ENCODE measurements around the gene PPP6R1. TPM values are rescaled to one million over a fixed set of nuclear protein-coding genes. Genes with fewer than 3 reads are reported as not detected.
A peak's percentile ranks its signal among the peaks of the same experiment; 100 is the strongest.
"Not testable (repeated sequence)": the region's sequence is repeated elsewhere in the genome, so short reads cannot be mapped to it uniquely, and the experiment has no call there.

The PPP6R1 gene
- total RNA-seq, 2 donors from 2014 or later: 40.6 to 46.0 TPM

DNA sequence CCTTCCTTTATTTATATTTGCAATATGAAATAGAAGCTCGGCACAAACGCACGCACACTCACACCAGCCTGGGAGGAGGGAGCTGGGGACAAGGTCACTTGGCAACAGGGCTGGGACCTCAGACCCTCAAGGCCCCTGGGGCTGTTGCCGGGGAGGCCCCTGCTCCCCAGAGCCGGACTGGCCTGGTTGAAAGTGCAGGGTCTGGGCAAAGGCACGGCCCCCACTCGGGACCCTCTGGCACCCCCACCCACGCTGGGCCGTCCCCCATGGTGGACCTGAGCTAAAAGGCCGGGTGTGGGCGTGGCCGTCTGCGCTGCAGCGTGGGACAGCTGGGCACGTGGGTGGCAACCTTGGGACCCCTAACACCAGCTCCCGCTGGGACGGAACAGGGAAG, 29.0 kb downstream of the PPP6R1 start:
- no peak for DNase-seq (ENCODE audit: low spot score)
- intact Hi-C loops (cut with DNase I): no loop called here

DNA sequence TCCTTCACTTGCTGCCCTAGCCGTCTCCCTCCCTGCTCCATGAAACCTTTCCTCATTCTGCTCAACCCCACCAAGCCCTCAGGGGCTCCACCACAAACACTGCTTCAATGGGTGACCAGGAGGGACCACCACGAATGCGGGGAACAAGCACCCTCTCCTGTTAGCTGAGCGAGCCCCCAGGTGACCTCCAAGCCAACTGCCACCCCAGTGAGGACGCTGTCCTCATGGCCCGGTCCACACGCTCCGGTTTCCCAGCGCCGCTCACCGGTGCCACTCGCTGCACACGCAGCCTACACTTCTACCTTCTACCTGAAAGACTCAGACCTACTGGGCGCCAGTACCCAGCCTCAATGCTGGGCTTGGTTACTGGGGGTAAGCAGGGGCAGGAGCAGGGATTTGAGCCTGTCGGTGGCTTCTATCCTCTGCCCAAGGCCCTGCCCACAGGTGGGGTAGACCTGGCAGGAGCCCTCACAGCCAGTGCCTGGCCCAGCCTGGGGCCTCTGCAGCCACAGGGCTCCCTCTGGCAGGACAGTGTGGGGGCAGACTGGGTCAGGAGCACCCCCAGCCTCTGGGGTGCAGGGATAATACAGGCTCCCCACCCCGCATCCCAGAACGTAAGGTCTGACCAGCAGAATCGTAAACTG, 29.6 kb downstream of the PPP6R1 start:
- intact Hi-C loops (cut with DNase I): no loop called here
- DNase-seq (ENCODE audit: low spot score): no peak

DNA sequence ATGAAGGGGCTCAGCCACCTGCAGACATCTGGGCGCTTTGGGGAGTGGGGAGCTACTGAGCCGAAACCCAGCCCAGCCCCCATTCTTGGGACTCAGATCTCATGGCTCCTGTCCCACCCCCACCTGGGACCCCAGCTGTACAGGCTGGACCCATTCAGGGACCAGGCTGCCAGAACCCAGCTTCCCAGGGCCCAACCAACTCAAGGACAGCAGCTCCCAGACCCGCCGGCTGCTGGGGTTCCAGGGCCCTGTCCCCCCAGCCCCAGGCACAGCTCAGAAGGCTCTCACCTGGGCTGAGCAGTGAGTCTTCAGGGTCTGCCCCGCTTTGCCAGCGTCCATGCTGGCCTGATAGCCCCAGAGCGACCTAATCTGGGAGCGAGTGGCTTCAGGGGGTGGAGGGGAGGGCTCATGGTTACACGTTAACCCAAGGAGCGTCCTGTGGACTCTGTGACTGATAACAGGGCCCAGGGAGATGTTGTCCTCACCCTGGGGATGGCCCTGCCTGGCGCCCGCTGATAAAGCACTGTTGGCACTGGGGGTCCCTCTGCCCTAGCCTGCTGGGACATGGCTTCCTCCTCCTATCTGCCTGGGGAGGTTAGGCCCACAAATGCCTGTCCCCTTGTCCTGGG, 30.3 kb downstream of the PPP6R1 start, which contains the start of gene TMEM86B:
TMEM86B (minus strand) TSS at position 361 of the 629 bp plus-strand sequence; CDS start at position 339, 22 bp downstream.
- intact Hi-C loops (cut with DNase I): no loop called here
- DNase-seq (ENCODE audit: low spot score): no peak

DNA sequence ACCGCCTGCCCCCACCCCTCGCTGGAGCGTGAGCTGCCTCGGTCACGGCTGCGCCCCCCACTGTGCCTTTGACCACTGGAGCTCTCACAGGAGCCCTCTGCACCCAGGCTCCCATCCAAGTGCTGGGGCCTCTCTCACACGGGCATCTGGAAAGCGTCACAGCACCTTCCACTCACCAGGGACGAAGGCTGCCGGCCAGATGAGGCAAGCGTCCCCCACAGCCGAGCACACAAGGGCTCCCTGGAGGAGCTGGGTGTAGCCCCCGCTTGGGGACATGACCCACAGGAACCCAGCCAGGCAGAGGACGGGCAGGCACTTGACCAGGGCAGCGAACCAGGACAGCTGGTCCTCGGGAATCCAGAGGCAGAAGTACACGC, 30.8 kb downstream of the PPP6R1 start:
- DNase-seq (ENCODE audit: low spot score): no peak

DNA sequence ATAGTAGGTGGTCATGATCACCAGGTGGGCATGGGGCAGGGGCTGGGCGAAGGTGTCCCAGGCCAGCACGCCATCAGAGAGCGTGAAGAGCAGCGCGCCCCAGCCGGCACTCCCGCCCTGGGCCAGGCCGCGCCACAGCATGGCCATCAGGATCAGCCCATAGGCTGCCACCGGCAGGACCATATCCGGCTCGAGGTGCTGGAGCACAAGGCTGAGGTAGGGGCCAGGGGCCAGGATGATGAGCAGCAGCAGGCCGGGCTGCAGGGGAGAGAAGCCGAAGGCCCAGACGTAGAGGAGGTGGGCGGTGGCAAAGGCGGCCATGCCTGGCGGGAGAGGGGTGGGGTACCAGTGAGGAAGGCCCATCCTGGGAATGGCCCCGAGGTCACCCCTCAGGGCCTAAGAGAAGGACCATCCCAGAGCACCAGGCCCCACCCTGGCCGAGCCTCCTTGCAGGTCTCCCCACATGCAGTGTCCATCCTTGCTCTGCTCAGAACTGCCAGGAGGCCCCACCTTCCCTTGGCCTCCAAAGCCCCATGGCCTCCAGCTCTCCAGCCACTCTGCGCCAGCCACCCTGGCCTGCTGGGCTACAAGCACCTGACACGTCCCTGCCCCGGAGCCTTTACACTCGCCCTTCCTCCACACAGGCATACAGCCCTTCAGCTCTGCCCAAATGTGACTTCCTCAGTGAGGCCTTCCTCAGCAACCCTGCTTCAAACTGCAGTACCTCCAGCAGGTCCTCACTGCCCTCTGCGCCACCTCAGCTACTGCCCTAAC, 31.4 kb downstream of the PPP6R1 start:
- DNase-seq (ENCODE audit: low spot score): no peak
- intact Hi-C loops (cut with DNase I): no loop called here

More for the DNA sequence above, 30.8 kb downstream of the PPP6R1 start:
- intact Hi-C loops (cut with DNase I): no loop called here

DNA sequence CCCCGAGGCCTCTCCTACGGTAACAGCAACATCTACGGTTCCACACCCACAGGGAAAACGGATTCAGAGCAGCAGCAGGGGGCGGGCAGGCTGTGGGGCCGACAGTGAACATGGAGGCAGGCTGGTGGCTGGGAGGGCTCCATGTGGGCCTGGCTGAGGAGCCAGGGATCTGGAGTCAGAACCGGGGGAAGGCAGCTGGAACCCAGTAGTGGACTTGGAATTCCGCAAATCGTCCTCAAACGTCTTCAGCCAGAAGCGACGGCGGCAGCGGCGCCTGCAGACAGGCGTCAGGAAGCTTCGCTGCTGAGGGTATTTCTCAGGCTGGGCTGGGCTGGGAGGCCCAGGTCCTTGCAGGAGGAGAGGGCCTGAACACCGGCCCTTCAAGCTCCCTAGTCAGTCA, 32.0 kb downstream of the PPP6R1 start:
- DNase-seq (ENCODE audit: low spot score): no peak
- intact Hi-C loops (cut with DNase I): no loop called here

DNA sequence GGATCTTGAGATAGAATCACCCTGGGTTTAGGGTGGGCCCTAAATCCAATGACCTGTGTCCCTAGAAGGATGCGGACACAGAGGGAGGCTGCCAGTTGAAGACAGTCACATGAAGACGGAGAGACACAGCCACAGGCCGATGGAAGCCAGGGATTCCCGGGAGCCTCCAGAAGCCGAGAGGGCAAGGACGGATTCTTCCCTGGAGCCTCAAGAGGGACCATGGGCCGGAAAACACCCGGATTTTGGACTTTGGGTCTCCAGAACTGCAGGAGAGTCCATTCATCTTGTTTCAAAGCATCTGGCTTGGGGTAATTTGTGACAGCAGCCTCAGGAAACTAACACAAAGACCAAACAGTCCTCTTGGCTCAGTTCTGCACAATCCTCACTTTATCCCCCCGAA, 32.5 kb downstream of the PPP6R1 start:
- intact Hi-C loops (cut with DNase I): no loop called here
- no peak for DNase-seq (ENCODE audit: low spot score)

DNA sequence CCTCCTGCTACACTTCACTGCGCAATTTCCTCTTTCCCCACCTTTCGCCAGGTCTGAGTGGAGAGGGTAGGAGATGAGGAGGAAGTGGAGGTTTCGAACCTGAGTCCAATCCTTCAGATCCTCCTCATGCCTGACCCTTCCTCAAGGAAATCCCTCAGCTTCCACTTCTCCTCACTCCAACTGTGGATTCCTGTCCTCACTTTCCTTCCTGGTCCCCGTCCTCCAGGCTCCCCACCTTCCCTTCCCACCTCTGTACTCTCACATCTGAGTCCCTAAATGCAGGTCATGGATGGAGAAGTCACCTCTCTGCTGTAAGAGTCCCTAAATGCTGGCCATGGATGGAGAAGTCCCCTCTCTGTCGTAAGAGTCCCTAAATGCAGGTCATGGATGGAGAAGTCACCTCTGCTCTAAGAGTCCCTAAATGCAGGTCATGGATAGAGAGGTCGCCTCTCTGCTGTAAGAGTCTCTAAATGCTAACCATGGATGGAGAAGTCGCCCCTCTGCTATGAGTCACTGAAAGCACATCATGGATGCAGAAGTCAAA, 33.3 kb downstream of the PPP6R1 start:
- intact Hi-C loops (cut with DNase I): no loop called here
- no peak for DNase-seq (ENCODE audit: low spot score)

DNA sequence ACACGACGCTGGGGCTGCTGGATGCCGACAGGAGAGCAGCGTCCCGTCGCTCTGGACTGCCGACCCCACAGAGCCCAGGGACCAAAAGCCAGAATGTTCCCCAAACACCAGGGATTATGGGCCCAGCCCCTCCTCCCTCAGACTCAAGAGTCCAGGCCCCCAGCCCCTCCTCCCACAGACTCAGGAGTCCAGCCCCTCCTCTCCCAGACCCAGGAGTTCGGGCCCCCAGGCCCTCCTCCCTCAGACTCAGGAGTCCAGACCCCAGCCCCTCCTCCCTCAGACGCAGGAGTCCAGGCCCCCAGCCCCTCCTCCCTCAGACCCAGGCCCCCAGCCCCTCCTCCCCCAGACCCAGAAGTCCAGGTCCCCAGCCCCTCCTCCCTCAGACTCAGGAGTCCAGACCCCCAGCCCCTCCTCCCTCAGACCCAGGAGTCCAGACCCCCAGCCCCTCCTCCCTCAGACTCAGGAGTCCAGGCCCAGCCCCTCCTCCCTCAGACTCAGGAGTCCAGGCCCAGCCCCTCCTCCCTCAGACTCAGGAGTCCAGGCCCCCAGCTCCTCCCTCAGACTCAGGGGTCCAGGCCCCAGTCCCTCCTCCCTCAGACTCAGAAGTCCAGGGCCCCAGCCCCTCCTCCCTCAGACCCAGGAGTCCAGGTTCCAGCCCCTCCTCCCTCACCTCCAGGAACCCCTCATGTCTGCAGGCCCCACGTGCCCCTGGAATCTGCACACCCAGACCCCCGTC, 34.0 kb downstream of the PPP6R1 start:
- DNase-seq (ENCODE audit: low spot score); intact Hi-C loops (cut with DNase I): not testable (repeated sequence)

DNA sequence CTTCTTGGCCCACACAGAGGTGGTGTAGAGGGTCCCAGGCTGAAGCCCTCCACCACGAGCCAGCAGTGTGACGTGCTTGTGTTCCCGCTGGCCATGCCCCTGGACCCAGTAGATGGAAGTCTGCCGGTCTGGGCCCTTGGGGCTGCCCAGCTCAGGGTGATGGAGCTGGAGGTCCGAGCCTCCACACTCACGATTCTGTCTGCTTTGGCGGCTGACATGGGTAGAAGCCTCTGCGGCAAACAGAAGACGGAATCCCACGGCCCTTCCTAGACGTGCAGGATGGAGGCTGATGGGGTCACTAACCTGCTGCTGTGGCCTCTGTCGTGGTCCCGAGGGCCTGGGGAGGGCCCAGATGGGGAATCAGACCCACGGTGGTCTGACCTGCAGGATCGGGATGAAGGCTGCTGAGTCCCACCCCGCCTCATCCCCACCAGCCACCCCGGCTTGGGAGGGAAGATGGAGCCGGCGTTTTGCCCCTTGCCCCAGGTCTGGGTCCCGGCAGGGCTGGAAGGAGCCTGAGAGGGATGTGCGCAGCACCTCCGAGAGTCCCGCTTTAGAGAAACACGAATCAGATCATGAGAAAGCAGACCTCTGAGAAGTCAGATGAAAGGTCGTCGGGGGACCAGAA, 34.7 kb downstream of the PPP6R1 start:
- no peak for DNase-seq (ENCODE audit: low spot score)
- intact Hi-C loops (cut with DNase I): no loop called here

DNA sequence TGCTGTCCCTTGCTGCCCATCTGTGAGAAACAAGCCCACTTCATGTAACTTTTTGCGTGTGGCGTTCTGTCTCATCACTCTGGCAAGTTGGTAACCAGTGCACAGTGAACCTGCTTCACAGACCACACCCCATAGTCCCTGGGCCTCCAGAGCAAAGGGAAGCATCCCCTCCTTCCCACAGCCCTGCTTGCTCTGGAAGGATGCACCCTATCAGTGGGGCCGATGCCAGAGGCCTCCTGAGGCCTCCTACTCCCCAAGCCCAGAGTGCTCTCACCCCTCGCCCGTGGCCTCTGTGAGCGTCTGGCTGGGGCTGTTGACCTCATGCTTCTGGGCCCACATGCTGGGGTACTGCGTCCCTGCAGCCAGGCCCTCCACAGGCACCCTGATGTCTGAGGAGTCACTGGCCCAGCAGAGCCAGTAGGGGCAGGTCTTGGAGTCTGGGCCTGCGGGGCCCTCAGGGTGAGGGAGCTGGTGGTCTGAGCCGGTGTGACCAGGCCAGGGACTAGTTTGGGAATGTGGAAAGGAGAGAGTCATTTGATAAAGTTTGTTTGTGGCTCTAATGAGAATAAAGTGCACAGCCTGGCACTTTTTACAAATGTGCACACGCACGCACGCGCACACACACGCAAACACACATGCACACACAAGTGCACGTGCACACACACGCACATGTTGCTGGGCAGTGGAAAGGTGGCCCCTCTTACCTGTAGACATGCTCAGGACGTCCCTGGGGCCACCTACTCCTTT, 35.4 kb downstream of the PPP6R1 start:
- intact Hi-C loops (cut with DNase I): no loop called here
- no peak for DNase-seq (ENCODE audit: low spot score)

DNA sequence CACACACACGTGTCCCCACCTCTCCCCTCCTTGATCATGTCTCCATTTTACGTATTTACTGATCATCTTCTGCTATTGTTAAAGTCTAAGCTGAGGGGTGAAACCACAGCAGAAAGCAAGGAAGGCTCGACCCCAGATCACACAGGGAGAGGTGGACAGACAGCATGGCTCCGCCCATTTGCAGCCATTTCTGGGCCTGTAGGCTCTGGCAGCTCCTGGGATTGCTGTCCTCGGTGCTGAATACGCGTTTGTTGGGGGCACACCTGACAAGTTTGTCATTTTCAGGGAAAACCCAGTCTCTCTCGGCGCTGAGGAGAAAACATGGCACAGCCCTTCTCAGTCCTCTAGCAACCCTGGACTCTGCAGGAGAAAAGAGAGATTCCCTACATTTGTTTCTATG, 38.3 kb downstream of the PPP6R1 start:
- DNase-seq (ENCODE audit: low spot score): no peak
- intact Hi-C loops (cut with DNase I): no loop called here

DNA sequence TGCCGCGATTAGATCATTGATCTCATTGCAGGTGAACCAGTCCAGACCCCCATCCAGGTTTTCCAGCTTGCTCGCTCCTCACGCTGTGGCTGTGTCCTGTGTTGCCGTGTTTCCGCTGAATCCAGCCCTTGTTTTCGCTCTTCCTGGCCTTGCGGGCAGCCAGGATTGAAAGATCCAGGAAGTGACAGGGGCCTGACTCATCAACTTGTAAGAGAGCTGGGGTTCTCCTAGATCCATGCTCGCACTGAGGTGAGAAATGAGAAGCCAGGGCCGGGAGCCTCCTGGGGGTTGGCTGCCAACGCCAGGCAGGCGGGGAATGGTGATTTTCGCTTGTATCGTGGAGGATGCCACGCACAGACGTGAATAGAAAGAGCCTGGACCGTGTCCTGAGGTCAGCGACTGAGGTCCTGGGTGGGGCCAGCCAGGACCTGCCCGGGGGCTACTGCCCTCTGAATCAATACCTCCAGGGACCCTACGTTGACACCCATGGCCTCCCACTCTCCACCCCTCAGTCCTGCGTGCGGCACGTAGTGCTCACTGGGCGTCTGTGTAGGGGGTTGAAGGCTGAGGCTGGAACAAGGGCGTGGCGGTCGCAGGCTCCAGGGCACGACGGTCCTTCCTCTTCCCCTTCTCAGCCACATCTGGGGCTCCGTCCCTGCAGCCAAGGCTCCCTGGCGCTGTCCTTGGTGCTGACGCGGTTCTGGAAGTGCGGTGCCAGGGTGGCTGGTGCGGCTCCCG, 42.2 kb downstream of the PPP6R1 start:
- DNase-seq (ENCODE audit: low spot score): peak; percentile 93
- intact Hi-C loops (cut with DNase I): no loop called here

DNA sequence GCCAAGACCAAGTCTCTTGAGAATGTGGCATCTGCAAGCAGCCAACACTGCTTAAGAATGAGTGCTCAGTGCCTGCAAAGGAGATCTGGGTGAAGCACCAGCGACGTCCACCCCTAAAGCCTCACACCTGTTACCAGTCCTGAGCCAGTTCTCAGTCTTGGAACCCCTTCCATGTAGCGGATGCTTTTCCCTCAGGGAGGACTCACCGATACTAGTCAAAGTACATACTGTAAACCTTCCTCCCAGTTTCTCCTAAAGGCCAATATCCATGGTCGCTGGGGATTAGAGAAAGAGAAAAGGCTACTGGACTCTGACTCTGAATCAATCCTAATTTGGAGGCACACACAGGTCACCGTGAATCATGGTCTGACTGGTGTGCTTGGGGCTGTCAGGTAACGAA, 45.3 kb downstream of the PPP6R1 start:
- intact Hi-C loops (cut with DNase I): no loop called here
- DNase-seq (ENCODE audit: low spot score): no peak

DNA sequence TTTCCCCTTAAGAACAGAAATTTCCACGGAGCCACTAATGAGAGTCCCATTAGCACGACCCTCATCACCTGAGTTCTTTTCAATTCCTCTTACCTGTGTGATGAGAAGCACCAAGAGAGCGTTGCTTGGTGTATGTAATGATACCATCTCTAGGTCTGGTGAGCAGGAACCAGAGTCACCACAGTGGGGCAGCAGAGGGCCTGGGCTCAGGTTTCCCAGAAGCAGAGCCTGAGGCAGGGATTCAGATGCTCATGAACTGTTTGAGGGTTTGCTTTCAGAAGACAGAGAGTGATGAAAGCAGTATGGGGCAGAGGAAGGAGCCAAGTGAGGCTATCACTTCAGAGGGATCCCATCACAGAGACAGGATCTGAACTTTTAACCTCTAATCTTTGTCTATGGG, 46.4 kb downstream of the PPP6R1 start:
- intact Hi-C loops (cut with DNase I): no loop called here
- no peak for DNase-seq (ENCODE audit: low spot score)

DNA sequence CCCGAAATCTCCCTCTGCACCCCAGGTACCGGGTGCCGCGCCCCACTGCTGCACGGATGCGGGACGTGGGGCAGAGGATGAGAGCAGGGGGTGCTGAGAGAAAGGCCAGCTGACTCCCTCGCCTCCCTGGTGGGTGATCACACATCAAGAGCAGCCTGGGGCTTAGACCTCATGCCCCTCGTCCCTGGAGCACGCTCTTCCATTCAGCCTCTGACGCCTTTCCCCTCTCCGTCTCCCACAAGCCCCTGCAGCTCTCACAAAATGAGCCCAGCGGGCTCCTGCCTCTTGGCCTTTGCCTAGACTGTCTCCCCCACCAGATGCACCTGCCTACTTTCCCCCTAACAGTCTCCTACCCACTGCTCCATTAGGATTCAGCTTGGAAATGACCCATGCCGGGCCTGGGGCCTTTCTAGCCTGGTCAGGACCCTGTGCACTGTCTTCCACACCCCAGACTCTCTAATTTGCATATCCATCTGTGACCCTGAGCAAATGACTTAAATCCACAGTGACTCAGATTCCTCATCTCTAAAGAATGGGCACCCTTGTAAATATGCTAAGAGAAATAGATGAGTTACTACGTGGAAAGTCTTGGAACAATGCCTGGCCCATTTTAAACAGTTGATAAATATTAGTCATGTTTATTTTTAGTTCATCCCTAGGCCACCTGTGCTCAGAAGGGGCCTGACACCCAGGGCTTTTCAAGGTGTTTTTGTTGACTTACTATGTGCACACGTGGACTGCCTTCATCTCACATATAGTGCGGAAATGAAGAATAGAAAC, 48.9 kb downstream of the PPP6R1 start:
- DNase-seq (ENCODE audit: low spot score): no peak
- intact Hi-C loops (cut with DNase I): no loop called here

All from posterior vena cava (tissue), 2 donors.